KOPT-K1 (cell line): ENCODE data around the gene SLC25A22.

ENCODE experiments used
- H3K27ac ChIP-seq: fragments of 200-600 bp; sonication (generic); 2 replicates; pipeline ENCODE4 v1.5.1; 2016; ENCODE audit warnings: antibody characterized with exemption, mild to moderate bottlenecking, low read depth, low read length; ENCODE audit not compliant: poor library complexity, severe bottlenecking
- H3K36me3 ChIP-seq: fragments of 200-600 bp; sonication (generic); 2 replicates; pipeline ENCODE4 v1.5.1; 2017; ENCODE audit warnings: antibody characterized with exemption, mild to moderate bottlenecking, low read length, moderate library complexity; ENCODE audit not compliant: insufficient read depth
- H3K9me3 ChIP-seq: fragments of 200-600 bp; sonication (generic); 2 replicates; pipeline ENCODE4 v1.5.1; 2017; ENCODE audit warnings: antibody characterized with exemption, low read length, mild to moderate bottlenecking; ENCODE audit not compliant: insufficient read depth, poor library complexity, severe bottlenecking

The SLC25A22 gene

DNA sequence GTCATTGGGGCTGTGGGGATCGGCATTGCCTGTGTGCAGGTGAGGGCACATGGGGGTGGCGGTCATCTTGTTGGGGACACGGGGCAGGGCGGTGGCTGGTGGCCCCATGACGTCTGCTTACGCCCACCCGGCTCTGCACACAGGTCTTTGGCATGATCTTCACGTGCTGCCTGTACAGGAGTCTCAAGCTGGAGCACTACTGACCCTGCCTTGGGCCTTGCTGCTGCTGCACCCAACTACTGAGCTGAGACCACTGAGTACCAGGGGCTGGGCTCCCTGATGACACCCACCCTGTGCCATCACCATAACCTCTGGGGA, 39.9 kb upstream of the SLC25A22 start:
- no peaks in the 10 kb centered on the region for H3K9me3 ChIP-seq
- no peak overlapping the region for H3K27ac ChIP-seq
- peaks cover 47% of the 10 kb centered on the region for H3K36me3 ChIP-seq

- Histone ChIP-seq H3K9me3 (no peaks in the 10 kb centered on the region), H3K27ac (no peak overlapping the region), H3K36me3 (peaks cover 47% of the 10 kb centered on the region)
Observed at GRCh38 chr11:837189-837989, 39.3 kb upstream of the SLC25A22 start.

DNA sequence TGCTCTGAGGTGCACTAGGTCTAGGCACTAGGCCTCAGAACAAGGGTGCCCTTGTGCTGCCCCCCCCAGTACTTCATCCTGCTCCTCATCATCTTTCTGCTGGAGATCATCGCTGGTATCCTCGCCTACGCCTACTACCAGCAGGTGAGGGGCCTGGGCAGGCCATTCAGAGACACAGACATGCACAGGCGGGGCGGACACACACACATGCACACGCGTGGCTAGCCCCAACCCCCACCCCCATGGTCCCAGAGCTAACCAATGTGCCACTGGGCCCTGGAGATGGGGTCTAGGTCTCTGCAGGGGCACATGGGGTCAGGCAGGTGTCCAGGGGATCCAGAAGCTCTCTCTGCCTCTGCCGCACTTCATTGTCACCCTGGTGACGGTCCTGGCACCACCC, 38.6 kb upstream of the SLC25A22 start:
- Histone ChIP-seq H3K36me3 (peaks cover 47% of the 10 kb centered on the region), H3K9me3 (no peaks in the 10 kb centered on the region), H3K27ac (no peak overlapping the region)

DNA sequence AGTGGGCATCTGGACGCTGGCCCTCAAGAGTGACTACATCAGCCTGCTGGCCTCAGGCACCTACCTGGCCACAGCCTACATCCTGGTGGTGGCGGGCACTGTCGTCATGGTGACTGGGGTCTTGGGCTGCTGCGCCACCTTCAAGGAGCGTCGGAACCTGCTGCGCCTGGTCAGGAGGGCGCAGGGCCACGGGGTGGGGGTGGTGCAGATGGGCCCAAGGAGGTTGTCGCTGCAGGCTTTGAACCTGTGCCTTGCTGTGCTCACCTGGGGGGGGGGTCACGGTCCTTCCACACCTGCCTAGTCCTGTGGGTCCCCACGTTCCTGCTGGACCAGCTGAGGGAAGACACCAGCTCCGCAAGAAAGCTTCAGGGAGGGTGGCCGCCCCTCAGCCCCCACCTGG, 38.2 kb upstream of the SLC25A22 start:
- H3K9me3 ChIP-seq: no peaks in the 10 kb centered on the region
- peaks cover 47% of the 10 kb centered on the region for H3K36me3 ChIP-seq
- H3K27ac ChIP-seq: no peak overlapping the region

- Histone ChIP-seq H3K27ac (no peak overlapping the region), H3K36me3 (peaks cover 33% of the 10 kb centered on the region)
Observed at GRCh38 chr11:834371-835316, 36.6 kb upstream of the SLC25A22 start.

GRCh38 chr11:833849-834311, 35.8 kb upstream of the SLC25A22 start:
- Histone ChIP-seq H3K9me3 (no peaks in the 10 kb centered on the region), H3K27ac (no peak overlapping the region), H3K36me3 (peaks cover 25% of the 10 kb centered on the region)

More at GRCh38 chr11:834371-835316, 36.6 kb upstream of the SLC25A22 start:
- H3K9me3 ChIP-seq: no peaks in the 10 kb centered on the region

GRCh38 chr11:833114-833791, 35.2 kb upstream of the SLC25A22 start:
- no peak overlapping the region for H3K27ac ChIP-seq
- peaks cover 19% of the 10 kb centered on the region; the same call in 1 of the 2 replicates for H3K36me3 ChIP-seq
- H3K9me3 ChIP-seq: no peaks in the 10 kb centered on the region

- no peak within 1 kb of the TSS for H3K27ac ChIP-seq
- H3K36me3 ChIP-seq: peaks cover 13% of the 10 kb centered on the region; the same call in 1 of the 2 replicates
- H3K9me3 ChIP-seq: no peaks in the 10 kb centered on the region
Observed at GRCh38 chr11:832529-833113, 34.5 kb upstream of the SLC25A22 start, which contains the start of gene CD151. Gene CD151 (plus strand): TSS chr11:832952. CDS start chr11:836070, 3,118 bp downstream.

- Histone ChIP-seq H3K9me3 (no peaks in the 10 kb centered on the region), H3K27ac (no peak overlapping the region), H3K36me3 (peaks cover 7% of the 10 kb centered on the region; the same call in 1 of the 2 replicates)
Observed at GRCh38 chr11:831961-832528, 34.0 kb upstream of the SLC25A22 start.

DNA sequence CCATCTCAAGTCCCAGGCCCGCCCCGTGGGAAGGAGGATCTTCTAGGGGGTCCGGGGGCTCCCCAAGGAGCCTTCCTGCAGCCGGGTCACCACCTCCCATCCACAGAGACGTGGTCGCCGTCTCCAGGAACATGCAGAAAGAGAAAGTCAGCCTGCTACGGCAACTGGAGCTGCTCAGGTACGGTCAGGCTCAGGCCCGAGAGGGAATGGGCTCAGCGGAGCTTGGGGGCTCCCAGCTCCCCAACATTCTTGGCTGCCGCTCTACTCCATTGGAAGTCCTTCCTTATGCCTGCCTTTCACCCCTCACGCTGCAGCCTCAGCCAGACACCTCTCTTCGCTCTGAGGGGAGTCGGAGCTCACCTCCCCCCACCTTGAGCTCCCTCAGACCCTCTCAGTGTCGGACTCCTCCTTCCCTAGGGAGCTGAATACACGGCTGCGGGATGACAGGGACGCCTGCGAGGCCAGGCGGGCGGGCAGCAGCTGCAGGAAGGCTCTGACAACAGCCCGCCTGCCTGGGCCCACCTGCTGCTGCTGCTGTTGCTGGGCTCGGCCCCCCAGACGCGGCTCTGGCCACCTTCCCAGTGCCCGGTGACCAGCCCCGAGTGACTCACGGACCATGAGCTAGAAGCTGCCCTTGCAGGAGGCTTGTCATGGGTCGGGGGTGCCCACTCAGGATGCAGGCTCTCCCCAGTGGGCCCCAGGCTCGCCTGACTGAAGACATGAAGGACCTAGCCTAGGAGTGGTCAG, 33.2 kb upstream of the SLC25A22 start:
- Histone ChIP-seq H3K36me3 (0 out of 2 replicates have a peak, but pooled peaks cover under 1% of the 10 kb centered on the region), H3K9me3 (no peaks in the 10 kb centered on the region), H3K27ac (no peak overlapping the region)

- Histone ChIP-seq H3K27ac (no peak overlapping the region), H3K9me3 (no peaks in the 10 kb centered on the region)
Observed at GRCh38 chr11:830295-831117, 32.4 kb upstream of the SLC25A22 start.

DNA sequence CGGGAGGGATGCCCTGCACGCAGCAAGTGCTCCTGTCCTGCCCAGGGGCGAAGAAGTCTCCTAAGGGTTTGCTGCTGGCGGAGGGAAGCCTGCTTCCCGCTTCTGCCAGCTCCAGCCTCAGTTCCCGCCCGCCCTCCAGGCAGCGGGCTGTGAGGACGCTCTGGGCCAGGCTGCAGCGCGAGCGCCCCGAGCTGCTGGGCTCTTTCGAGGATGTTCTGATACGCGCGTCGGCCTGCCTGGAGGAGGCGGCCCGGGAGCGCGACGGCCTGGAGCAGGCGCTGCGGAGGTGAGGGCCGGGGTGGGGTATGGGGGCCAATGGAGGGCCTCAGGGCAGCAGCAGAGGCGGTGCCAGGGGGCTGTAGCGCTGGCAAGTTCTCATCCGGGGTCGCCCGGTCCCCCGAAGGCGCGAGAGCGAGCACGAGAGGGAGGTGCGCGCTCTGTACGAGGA, 31.8 kb upstream of the SLC25A22 start:
- Histone ChIP-seq H3K36me3 (peaks cover 10% of the 10 kb centered on the region; the same call in 1 of the 2 replicates), H3K27ac (no peak overlapping the region), H3K9me3 (no peaks in the 10 kb centered on the region)

More at GRCh38 chr11:830295-831117, 32.4 kb upstream of the SLC25A22 start:
- H3K36me3 ChIP-seq: peaks cover 3% of the 10 kb centered on the region; the same call in 1 of the 2 replicates
